ENCODE data around the gene OR10C1.
"Not testable (repeated sequence)": the region's sequence is repeated elsewhere in the genome, so short reads cannot be mapped to it uniquely, and the experiment has no call there.

OR10C1 gene

DNA sequence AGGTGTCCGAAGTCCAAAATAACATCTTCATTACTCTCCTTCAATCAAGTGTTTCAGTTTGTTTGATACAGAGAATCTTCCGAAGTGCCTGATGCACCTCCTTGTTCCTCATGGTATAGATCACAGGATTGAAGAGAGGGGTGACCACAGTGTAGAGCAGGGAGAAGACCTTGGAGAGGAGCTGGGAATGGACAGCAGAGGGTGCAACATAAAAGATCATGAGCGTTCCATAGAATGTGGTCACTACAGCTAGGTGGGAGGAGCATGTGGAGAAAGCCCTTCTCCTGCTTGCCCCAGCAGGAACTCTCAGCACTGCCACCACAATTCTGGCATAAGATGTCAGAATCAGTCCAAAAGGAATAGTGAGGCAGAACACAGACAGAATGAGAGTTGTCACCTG, 12.5 kb upstream of the OR10C1 start:
- no peak for TF ChIP-seq EZH2 (IDR thresholded peaks at IDR 0.05; ENCODE audit: borderline replicate concordance, low read length)
- TF ChIP-seq CTCF (IDR thresholded peaks at IDR 0.05; ENCODE audit: low read length) = no peak
- Histone ChIP-seq H4K20me1 (ENCODE audit: insufficient read depth, low read length) (no peaks in the 10 kb centered on the region), H3K27me3 (ENCODE audit: insufficient read depth, low read length) (no peaks in the 10 kb centered on the region), H3K9ac (ENCODE audit: low read length) (no peak overlapping the region), H3K27ac (ENCODE audit: low read depth, low read length, poor library complexity, severe bottlenecking) (no peak overlapping the region), H3K79me2 (ENCODE audit: insufficient read depth, low read length) (no peaks in the 10 kb centered on the region), H3K4me2 (ENCODE audit: low read length) (no peak overlapping the region), H3K4me1 (ENCODE audit: insufficient read depth, low read length, severe bottlenecking) (no peaks in the 10 kb centered on the region), H2AFZ (ENCODE audit: low read length) (no peak overlapping the region), H3K4me3 (ENCODE audit: low read depth, low read length, poor library complexity, severe bottlenecking) (no peak overlapping the region), H3F3A (ENCODE audit: insufficient read depth, low read length) (no peaks in the 10 kb centered on the region), H3K9me3 (ENCODE audit: low read length) (no peaks in the 10 kb centered on the region), H3K36me3 (ENCODE audit: insufficient read depth, low read length) (no peaks in the 10 kb centered on the region), H3K9me2 (ENCODE audit: low read depth, low read length) (no peaks in the 10 kb centered on the region)

DNA sequence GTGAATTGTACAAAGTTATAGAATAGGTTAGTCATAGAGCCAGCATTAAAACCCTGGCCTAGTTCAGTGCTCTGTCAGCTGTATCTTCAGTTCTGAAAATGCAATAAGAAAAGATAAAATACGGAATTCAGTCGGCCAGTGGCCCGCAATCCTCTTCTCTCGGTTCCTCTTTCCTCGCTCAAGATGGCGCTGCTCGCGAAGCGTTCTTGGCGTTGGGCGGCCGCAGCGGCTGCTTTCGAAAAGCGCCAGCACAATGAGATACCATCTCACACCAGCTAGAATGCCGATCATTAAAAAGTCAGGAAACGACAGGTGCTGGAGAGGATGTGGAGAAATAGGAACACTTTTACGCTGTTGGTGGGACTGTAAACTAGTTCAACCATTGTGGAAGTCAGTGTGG, 2.4 kb upstream of the OR10C1 start:
- H3K79me2 ChIP-seq (ENCODE audit: insufficient read depth, low read length); H3K9me3 ChIP-seq (ENCODE audit: low read length); H3K27ac ChIP-seq (ENCODE audit: low read depth, low read length, poor library complexity, severe bottlenecking); H2AFZ ChIP-seq (ENCODE audit: low read length); H4K20me1 ChIP-seq (ENCODE audit: insufficient read depth, low read length); H3K27me3 ChIP-seq (ENCODE audit: insufficient read depth, low read length); H3K9ac ChIP-seq (ENCODE audit: low read length); H3K4me3 ChIP-seq (ENCODE audit: low read depth, low read length, poor library complexity, severe bottlenecking); H3K9me2 ChIP-seq (ENCODE audit: low read depth, low read length); H3F3A ChIP-seq (ENCODE audit: insufficient read depth, low read length); H3K4me2 ChIP-seq (ENCODE audit: low read length); H3K4me1 ChIP-seq (ENCODE audit: insufficient read depth, low read length, severe bottlenecking); H3K36me3 ChIP-seq (ENCODE audit: insufficient read depth, low read length): not testable (repeated sequence)

DNA sequence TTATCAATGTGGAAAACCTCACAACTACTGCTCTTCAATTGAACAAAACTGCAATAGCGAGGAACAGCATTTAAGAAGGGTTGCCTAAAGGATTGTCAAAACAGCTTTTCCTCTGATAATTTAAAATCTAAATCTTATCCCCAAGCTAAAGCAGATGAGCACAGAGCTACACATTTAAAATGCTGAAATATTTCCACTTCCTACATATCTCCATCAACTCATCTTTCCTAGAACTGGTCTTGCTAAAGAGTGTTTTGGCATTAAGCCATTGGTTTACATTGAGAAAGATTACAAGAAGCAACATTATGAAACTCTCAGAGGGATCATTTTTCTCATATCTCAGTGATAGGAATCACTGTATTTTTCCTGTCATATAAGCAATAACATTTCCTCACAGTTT, 3.6 kb downstream of the OR10C1 start:
- H3K79me2 ChIP-seq (ENCODE audit: insufficient read depth, low read length) = no peaks in the 10 kb centered on the region
- H3K4me1 ChIP-seq (ENCODE audit: insufficient read depth, low read length, severe bottlenecking) = no peaks in the 10 kb centered on the region
- no peaks in the 10 kb centered on the region for H3K36me3 ChIP-seq (ENCODE audit: insufficient read depth, low read length)
- no peak overlapping the region for H3K9ac ChIP-seq (ENCODE audit: low read length)
- no peak for TF ChIP-seq CTCF (IDR thresholded peaks at IDR 0.05; ENCODE audit: low read length)
- TF ChIP-seq EZH2 (IDR thresholded peaks at IDR 0.05; ENCODE audit: borderline replicate concordance, low read length) = no peak
- no peaks in the 10 kb centered on the region for H3K9me3 ChIP-seq (ENCODE audit: low read length)
- H3K27me3 ChIP-seq (ENCODE audit: insufficient read depth, low read length) = 0 out of 2 replicates have a peak, but pooled peaks cover 3% of the 10 kb centered on the region
- H2AFZ ChIP-seq (ENCODE audit: low read length) = no peak overlapping the region
- no peaks in the 10 kb centered on the region for H3K9me2 ChIP-seq (ENCODE audit: low read depth, low read length)
- H3F3A ChIP-seq (ENCODE audit: insufficient read depth, low read length) = no peaks in the 10 kb centered on the region
- H3K27ac ChIP-seq (ENCODE audit: low read depth, low read length, poor library complexity, severe bottlenecking) = no peak overlapping the region
- H4K20me1 ChIP-seq (ENCODE audit: insufficient read depth, low read length) = no peaks in the 10 kb centered on the region
- no peak overlapping the region for H3K4me2 ChIP-seq (ENCODE audit: low read length)
- H3K4me3 ChIP-seq (ENCODE audit: low read depth, low read length, poor library complexity, severe bottlenecking) = no peak overlapping the region

DNA sequence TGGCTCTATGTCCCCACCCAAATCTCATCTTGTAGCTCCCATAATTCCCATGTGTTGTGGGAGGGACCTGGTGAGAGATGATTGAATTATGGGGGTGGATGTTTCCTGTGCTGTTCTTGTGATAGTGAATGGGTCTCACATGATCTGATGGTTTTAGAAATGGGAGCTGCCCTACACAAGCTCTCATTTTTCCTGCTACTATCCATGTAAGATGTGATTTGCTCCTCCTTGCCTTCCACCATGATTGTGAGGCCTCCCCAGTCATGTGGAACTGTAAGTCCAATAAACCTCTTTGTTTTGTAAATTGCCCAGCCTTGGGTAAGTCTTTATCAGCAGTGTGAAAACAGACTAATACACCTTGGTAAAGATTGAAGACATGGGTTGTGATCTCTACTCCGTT, 4.9 kb downstream of the OR10C1 start:
- not testable (repeated sequence) for H3K27ac ChIP-seq (ENCODE audit: low read depth, low read length, poor library complexity, severe bottlenecking); H3K9me2 ChIP-seq (ENCODE audit: low read depth, low read length); H3K79me2 ChIP-seq (ENCODE audit: insufficient read depth, low read length); H3K9me3 ChIP-seq (ENCODE audit: low read length); H3K4me3 ChIP-seq (ENCODE audit: low read depth, low read length, poor library complexity, severe bottlenecking); H3F3A ChIP-seq (ENCODE audit: insufficient read depth, low read length); H3K36me3 ChIP-seq (ENCODE audit: insufficient read depth, low read length); H3K9ac ChIP-seq (ENCODE audit: low read length); H3K4me2 ChIP-seq (ENCODE audit: low read length); H4K20me1 ChIP-seq (ENCODE audit: insufficient read depth, low read length); H3K4me1 ChIP-seq (ENCODE audit: insufficient read depth, low read length, severe bottlenecking); H3K27me3 ChIP-seq (ENCODE audit: insufficient read depth, low read length); H2AFZ ChIP-seq (ENCODE audit: low read length)
